H54 (cell line): ENCODE data around the gene HIPK4.
A peak's percentile ranks its signal among the peaks of the same experiment; 100 is the strongest.
"Not testable (repeated sequence)": the region's sequence is repeated elsewhere in the genome, so short reads cannot be mapped to it uniquely, and the experiment has no call there.

Experiments
- DNase-seq: peaks from one replicate; pipeline ENCODE4 v3.0.0; 2011; ENCODE audit warnings: low spot score, mixed read lengths; ENCODE audit not compliant: insufficient read length
- FAIRE-seq: peaks from 3 replicates; lab custom pipeline; 2011; peaks lifted over from hg19 to GRCh38; lab: Jason Lieb, UNC
- POLR2A ChIP-seq: IDR thresholded peaks from 2 replicates; pipeline ENCODE4 v1.6.1; 2011; ENCODE audit warnings: low read depth, mild to moderate bottlenecking, low read length

Gene HIPK4

GRCh38 chr19:40339018-40339728, 50.8 kb downstream of the HIPK4 start:
- DNase-seq, result no peak
- FAIRE-seq, result no peak
- no peak for TF ChIP-seq POLR2A

- DNase-seq (no peak), FAIRE-seq (no peak)
- TF ChIP-seq POLR2A, result no peak
These were observed 52.4 kb downstream of the HIPK4 start for GRCh38 chr19:40337594-40337993.

- TF ChIP-seq POLR2A, result no peak
- DNase-seq, result no peak
- FAIRE-seq, result no peak
These were observed 52.9 kb downstream of the HIPK4 start for GRCh38 chr19:40337107-40337506.

- DNase-seq (peak; percentile 53), FAIRE-seq (no peak)
- no peak for TF ChIP-seq POLR2A
These were observed 53.4 kb downstream of the HIPK4 start for GRCh38 chr19:40336601-40336900.

GRCh38 chr19:40335855-40336600, 54.0 kb downstream of the HIPK4 start:
- no peak for TF ChIP-seq POLR2A
- DNase-seq (peak; percentile 71), FAIRE-seq (peak; percentile 23)

- no peak for FAIRE-seq
These were observed 54.9 kb downstream of the HIPK4 start for GRCh38 chr19:40335101-40335500.

GRCh38 chr19:40333083-40333482, 56.9 kb downstream of the HIPK4 start:
- FAIRE-seq, result not testable (repeated sequence)

More at GRCh38 chr19:40335101-40335500, 54.9 kb downstream of the HIPK4 start:
- no peak for DNase-seq
- TF ChIP-seq POLR2A, result no peak

GRCh38 chr19:40332669-40333068, 57.3 kb downstream of the HIPK4 start:
- no peak for FAIRE-seq
- no peak for DNase-seq
- no peak for TF ChIP-seq POLR2A

More at GRCh38 chr19:40333083-40333482, 56.9 kb downstream of the HIPK4 start:
- not testable (repeated sequence) for DNase-seq

GRCh38 chr19:40331052-40331451, 58.9 kb downstream of the HIPK4 start:
- FAIRE-seq (no peak), DNase-seq (no peak)
- no peak for TF ChIP-seq POLR2A
